Measurements from ENCODE around the gene CTNNA2.

The CTNNA2 gene

GRCh38 chr2:79612999-79613398, 100.1 kb downstream of the CTNNA2 start:
- DNase-seq (ENCODE audit: low read depth in 2 of 2) = no peak

DNA sequence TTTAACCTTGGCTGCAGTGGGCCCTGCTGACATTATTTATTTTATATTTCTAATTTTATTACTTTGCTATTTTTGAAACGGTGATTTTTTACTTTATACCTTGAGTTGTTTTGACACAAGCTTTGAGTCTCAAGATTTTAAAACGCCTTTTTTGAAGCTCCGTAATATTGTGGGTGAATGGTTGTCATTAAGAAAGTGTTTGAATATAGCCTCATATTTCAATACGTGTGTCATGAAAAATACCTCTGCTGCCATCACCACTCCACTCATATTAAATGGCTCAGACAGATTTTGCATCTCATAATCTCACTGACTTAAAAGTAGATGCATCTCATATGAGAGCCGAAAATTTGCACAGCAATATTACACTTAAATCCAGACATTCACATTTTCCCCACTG, 106.6 kb downstream of the CTNNA2 start:
- no peak for DNase-seq (ENCODE audit: low read depth in 2 of 2)

DNA sequence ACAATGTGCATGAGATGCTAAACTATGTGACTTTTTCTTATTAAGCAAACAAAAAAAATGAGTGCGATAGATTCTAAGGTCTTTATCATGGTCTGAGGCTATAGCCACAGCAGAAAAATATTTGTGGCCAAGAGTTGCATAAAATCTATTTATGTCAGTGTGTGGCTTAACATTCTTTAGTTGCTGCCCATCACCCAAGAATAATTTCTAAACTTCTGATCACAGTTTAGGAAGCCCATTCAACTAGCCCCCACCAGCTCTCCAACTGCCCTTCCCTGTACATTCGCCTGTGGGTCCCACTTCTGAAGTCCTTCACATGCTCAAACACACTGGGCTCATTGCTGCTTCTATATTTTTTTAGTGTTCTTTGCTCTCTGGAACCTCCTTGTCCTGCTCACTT, 107.1 kb downstream of the CTNNA2 start:
- no peak for DNase-seq (ENCODE audit: low read depth in 2 of 2)

- DNase-seq (ENCODE audit: low read depth in 2 of 2) = no peak
These were observed 107.8 kb downstream of the CTNNA2 start for GRCh38 chr2:79620679-79621078.

GRCh38 chr2:79621252-79621651, 108.4 kb downstream of the CTNNA2 start:
- no peak for DNase-seq (ENCODE audit: low read depth in 2 of 2)

GRCh38 chr2:79621755-79622154, 108.9 kb downstream of the CTNNA2 start:
- DNase-seq (ENCODE audit: low read depth in 2 of 2) = no peak

DNA sequence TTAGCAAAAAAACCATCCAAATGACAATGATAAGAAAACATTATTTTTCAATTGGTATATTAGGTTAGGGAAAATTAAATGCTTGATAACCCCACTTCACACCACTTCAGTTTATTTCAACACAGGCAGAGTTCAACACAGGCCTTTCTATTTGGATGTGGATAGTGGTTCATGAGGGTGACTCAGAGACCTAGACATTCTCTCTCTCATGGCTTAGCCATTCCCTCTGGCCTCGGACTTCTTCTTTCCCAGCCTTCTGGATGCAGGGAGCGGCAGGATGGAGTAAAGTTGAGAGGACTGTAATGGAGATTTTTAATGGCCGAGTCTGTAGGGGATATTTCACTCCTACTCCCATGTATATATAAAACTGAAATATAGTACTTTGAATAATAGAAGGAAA, 109.7 kb downstream of the CTNNA2 start:
- no peak for DNase-seq (ENCODE audit: low read depth in 2 of 2)

- DNase-seq (ENCODE audit: low read depth in 2 of 2) = no peak
These were observed 114.4 kb downstream of the CTNNA2 start for GRCh38 chr2:79627237-79627636.

DNA sequence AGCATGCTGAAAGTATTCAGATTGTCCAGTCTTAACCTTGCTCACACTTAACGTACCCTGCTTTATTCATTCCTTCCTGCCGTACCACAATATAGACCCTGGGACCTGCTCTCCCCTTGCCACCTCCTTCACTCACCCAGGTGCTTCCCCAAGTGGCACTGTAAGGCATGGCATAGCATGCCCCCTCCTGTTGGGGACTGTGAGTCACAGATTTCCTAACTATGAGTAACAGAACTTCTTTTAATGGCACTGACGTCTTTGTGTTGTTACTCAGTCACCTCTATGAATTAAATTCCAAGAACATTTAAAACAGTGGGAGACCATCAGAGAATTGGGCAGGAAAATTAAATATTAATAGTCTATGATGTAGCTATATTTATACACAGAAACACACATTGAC, 117.2 kb downstream of the CTNNA2 start:
- DNase-seq (ENCODE audit: low read depth in 2 of 2) = no peak

GRCh38 chr2:79630972-79631557, 118.2 kb downstream of the CTNNA2 start:
- no peak for DNase-seq (ENCODE audit: low read depth in 2 of 2)

DNA sequence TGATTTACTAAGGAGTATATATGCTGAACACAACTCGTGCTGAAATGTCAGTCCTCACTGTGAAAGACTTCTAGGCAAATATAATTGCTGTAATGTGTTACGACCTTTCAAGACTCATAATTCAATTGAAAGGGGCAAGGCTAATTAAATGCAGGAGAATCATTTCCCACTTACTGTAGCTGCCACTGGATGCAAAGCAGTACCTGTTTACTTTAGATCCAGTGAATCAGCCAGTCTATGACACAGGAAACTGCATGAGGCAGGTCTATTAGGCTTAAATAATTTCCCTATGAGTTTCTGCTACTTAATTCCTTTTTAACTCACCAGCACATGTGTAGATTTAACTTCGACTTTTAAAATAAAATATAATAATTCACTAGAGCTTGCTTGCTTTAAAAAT, 125.6 kb downstream of the CTNNA2 start:
- no peak for DNase-seq (ENCODE audit: low read depth in 2 of 2)

GRCh38 chr2:79638954-79639353, 126.1 kb downstream of the CTNNA2 start:
- DNase-seq (ENCODE audit: low read depth in 2 of 2) = no peak

- no peak for DNase-seq (ENCODE audit: low read depth in 2 of 2)
These were observed 127.2 kb downstream of the CTNNA2 start for GRCh38 chr2:79640001-79640400.

DNA sequence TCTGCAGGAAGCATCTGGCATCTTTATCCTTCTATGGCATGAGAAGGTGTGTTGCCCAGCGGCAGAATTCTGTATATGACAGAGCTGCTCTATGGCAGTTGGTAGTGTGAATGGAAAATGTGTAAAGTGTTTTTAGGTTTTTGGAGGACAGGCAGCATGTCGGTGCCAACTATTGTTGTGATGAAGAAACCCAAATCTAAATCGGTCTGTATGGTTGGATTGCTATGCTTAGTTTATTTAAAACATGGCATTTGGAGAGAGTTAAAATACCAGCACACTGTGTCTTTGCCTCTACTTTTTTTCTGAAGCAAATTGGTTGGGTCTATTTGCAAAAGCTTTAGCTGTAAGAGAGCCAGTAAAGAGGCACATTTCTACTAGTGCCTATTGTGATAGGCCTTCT, 136.7 kb downstream of the CTNNA2 start:
- no peak for DNase-seq (ENCODE audit: low read depth in 2 of 2)

- no peak for DNase-seq (ENCODE audit: low read depth in 2 of 2)
These were observed 147.7 kb downstream of the CTNNA2 start for GRCh38 chr2:79660557-79660956.

DNA sequence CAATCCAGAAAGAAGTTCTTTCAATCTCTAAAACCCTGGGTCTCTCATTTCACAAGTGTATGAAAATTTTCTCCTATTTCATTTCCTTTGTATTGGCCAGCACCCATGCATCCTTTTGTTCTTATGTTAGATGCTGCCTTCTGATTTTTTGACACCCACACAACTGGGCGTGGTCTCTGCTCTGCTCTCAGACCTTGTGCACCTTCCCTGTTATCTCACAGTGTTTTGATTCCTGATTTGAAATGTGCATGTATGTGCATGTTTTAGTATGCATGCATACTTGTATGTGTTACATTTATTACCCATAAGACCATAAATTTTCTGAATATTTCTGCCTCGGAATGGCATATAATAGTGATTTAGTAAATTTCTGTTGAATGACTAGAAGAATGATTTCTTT, 152.2 kb downstream of the CTNNA2 start:
- no peak for DNase-seq (ENCODE audit: low read depth in 2 of 2)

DNA sequence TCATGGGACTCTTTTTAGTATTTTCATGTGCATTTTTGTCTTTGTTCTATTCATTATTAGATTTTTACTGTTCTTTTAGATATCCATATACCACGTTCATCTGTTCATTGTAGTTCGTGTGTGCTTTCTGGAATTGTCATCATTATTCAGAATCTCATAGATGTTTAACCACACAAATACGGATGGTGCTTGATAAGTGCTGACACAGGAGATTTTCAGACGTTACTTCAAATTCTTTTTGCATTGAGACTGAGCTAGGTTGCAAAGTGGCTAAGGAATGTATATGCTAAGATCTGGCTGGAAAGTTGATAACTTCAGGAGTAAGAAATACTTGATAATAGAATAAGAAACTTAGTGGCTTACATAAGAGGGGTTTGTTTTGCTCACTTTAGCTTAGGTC, 153.6 kb downstream of the CTNNA2 start:
- DNase-seq (ENCODE audit: low read depth in 2 of 2) = no peak

DNA sequence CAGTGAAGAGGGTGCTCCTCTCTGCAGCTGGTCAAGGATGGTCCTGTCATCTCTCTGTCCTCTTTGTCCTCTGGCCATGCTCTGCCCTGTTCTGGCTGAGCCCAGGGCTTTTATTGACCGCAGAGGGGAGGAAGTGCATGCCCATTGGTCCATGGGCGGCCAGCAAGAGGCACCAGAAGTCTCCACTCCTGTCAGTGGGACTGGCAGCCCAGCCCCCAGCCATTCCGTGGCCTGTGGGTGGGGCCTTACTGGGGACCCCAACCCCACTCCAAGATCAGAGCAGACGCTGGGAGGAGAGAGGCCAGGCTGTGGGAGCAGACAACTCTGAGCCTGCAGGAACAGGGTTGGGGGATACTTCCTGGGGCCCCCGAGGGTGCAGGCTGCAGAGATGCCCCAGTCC, 156.9 kb downstream of the CTNNA2 start:
- no peak for DNase-seq (ENCODE audit: low read depth in 2 of 2)

DNA sequence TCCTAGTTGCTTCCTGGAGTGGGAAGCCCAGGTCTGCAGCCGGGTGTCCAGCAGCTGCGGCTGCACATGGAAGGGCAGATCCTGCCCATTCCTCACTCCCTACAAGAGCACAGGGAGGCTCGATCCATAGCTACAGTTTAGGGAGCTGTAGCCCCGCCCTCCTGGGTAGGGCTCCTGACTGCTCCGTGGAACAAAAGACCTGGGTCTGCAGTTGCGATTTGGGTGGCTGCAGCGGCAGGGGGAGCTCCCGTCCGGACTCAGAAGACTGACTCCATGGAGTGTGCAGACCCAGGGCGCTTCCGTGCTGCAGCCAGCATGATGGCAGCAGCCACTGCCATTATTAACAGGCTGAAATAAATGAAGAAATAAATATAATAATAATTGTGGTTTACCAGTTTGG, 157.3 kb downstream of the CTNNA2 start:
- DNase-seq (ENCODE audit: low read depth in 2 of 2) = no peak

DNA sequence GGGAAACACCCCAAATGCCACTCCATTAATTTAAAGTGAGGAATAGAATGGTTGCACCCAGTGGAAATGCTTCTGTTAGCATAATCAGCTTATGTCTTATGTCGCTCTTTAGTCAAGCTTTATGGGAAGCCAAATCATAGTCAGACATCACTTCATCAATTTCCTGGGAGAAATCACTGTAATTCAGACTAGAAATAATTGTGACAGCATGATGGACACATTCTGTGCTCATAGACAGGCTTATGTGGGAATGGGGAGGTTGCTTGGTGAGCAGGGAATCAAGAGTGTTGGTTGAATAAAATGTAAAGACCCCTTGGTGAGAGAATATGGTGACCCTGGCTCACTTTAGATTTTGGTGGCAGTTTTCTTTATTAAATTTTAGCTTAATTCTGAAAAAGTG, 174.0 kb downstream of the CTNNA2 start:
- no peak for DNase-seq (ENCODE audit: low read depth in 2 of 2)

GRCh38 chr2:79695248-79695647, 182.4 kb downstream of the CTNNA2 start:
- no peak for DNase-seq (ENCODE audit: low read depth in 2 of 2)

DNA sequence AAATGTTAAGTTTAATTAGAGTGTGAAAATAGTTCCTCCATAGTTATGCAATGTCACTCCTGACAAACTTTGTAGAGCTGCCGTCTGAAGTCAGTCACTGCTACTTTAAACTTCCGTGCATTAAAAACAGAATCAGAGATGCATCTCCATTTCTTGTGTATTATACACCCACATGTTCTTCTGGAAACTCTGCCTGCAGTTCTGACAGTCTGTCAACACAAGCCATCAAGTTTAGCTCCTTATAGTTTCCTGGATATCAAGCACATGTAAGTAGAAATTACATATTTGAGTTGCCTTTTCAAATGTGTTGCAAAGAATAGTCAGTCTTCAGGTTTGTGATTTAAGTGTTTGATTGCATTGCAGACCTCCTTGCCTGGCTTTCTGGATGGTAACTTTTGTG, 184.3 kb downstream of the CTNNA2 start:
- no peak for DNase-seq (ENCODE audit: low read depth in 2 of 2)

DNA sequence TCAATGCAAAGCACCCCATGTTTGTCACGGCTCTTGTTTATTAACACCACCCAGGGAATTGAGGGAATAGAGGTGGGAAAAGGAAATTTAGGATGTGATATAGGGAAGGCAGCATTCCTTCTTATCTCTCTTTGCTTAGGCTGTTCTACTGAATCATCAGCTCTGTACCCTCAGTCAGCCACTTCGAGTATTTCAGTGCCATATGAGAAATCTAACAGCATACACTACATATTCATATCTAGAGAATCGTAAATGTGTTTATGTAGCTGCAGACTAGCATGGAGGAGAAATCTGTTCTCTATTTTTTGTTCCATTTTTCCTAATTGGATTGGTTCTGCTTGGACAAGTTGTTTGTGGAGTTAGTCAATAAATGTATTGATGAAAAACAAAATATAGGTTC, 187.8 kb downstream of the CTNNA2 start:
- DNase-seq (ENCODE audit: low read depth in 2 of 2) = no peak

DNA sequence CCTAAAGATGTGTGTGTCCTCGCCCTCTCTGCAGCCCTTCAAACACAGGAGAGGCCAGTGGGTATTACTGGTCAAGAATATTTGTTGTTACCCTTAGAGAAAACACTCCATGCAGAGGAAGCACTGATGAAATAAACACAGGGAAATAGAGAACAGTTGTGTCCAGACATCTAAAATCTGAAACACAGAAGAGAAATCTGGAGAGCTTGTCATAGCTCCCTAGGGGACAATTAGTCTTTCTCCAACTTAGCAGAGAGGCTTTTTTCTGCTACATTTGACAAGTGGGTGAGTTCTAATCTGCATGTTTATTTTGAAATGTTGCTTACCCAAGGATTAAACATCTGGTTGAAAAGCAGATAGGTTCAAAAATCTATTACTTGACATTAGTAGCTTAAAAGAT, 190.1 kb downstream of the CTNNA2 start:
- DNase-seq (ENCODE audit: low read depth in 2 of 2) = no peak

DNA sequence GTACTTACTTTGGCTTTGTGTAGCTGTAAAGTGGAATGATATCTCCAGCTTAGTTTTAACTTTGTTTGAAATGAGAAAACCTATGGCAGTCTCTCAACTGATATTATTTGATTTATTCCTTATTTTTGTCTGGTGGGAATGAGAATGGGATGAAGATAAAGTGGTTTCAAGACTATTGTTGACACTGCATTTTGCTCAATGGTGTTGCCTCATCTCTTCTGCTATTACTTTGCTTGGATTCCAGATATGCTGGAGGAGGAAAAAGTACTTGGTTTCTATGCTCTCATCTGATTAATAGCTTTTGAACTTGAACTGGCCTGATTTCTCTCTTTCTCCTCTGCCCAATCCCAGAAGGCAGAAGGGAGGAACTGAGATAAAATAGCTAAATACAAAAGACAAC, 198.2 kb downstream of the CTNNA2 start:
- DNase-seq (ENCODE audit: low read depth in 2 of 2) = no peak

All from stimulated activated CD4-positive, alpha-beta T cell treated with anti-CD3 and anti-CD28 coated beads, Interleukin-4, amount 100 ng/mL, for 48 hours (primary cell).